DOHH2 (cell line): Measurements from ENCODE around the gene GK2.

Source experiments
- H3F3A ChIP-seq: fragments of 200-600 bp; sonication (generic), shearing (Covaris generic); 2 replicates; pipeline ENCODE4 v1.6.0; 2016; ENCODE audit warnings: antibody characterized with exemption, mild to moderate bottlenecking; ENCODE audit not compliant: control insufficient read depth, insufficient read depth
- H3K27ac ChIP-seq: fragments of 200-600 bp; sonication (generic); 2 replicates; pipeline ENCODE4 v1.5.1; 2014; ENCODE audit warnings: low read depth, mild to moderate bottlenecking, low read length, moderate library complexity
- H3K27me3 ChIP-seq: fragments of 200-600 bp; sonication (generic); 2 replicates; pipeline ENCODE4 v1.6.1; 2014; ENCODE audit warnings: mild to moderate bottlenecking, low read length, mixed read lengths; ENCODE audit not compliant: control insufficient read depth
- H3K36me3 ChIP-seq: fragments of 200-600 bp; sonication (generic); 2 replicates; pipeline ENCODE4 v1.6.1; 2014; ENCODE audit warnings: mild to moderate bottlenecking, low read length, moderate library complexity, mixed read lengths; ENCODE audit not compliant: control insufficient read depth
- H3K4me1 ChIP-seq: fragments of 200-600 bp; sonication (generic); 2 replicates; pipeline ENCODE4 v1.6.1; 2014; ENCODE audit warnings: mild to moderate bottlenecking, low read length, mixed read lengths; ENCODE audit not compliant: control insufficient read depth
- H3K4me2 ChIP-seq: fragments of 200-600 bp; sonication (generic); 2 replicates; pipeline ENCODE4 v1.6.0; 2014; ENCODE audit warnings: mild to moderate bottlenecking, low read length, moderate library complexity
- H3K4me3 ChIP-seq: fragments of 200-600 bp; sonication (generic); 2 replicates; pipeline ENCODE4 v1.5.1; 2014; ENCODE audit warnings: mild to moderate bottlenecking, low read length, mixed read lengths
- H3K79me2 ChIP-seq: fragments of 200-600 bp; sonication (generic); 2 replicates; pipeline ENCODE4 v1.6.1; 2014; ENCODE audit warnings: mild to moderate bottlenecking, low read length, mixed read lengths; ENCODE audit not compliant: control insufficient read depth
- H3K9me2 ChIP-seq: fragments of 200-600 bp; sonication (generic); replicated peaks from 2 replicates; pipeline ENCODE4 v1.6.1; 2014; ENCODE audit warnings: mild to moderate bottlenecking, low read length, mixed read lengths; ENCODE audit not compliant: control insufficient read depth
- H3K9me3 ChIP-seq: fragments of 200-600 bp; sonication (generic); 2 replicates; pipeline ENCODE4 v1.6.1; 2014; ENCODE audit warnings: antibody characterized with exemption, low read length, mixed read lengths; ENCODE audit not compliant: control insufficient read depth, insufficient read depth
- H4K20me1 ChIP-seq: fragments of 200-600 bp; sonication (generic); 2 replicates; pipeline ENCODE4 v1.6.0; 2014; ENCODE audit warnings: low read depth, mild to moderate bottlenecking, antibody characterized with exemption, low read length, moderate library complexity; ENCODE audit not compliant: control insufficient read depth, insufficient read depth
- CTCF ChIP-seq: fragments of 200-600 bp; sonication (generic); IDR thresholded peaks from one replicate; pipeline ENCODE4 v1.5.1; 2014; ENCODE audit warnings: antibody characterized with exemption, mild to moderate bottlenecking, low read depth, low read length; ENCODE audit not compliant: poor library complexity, severe bottlenecking
- EZH2phosphoT487 ChIP-seq: fragments of 200-600 bp; sonication (generic); IDR thresholded peaks from 2 replicates; pipeline ENCODE4 v1.6.1; 2017; ENCODE audit warnings: borderline replicate concordance, mild to moderate bottlenecking, antibody characterized with exemption, low read length, moderate library complexity, mixed read lengths

GK2 gene

GRCh38 chr4:79357365-79357764 lies 50.7 kb downstream of the GK2 start:
- no peaks in the 10 kb centered on the region for H3F3A ChIP-seq
- H3K36me3 ChIP-seq, result no peaks in the 10 kb centered on the region
- H3K27me3 ChIP-seq, result no peaks in the 10 kb centered on the region
- no peaks in the 10 kb centered on the region for H4K20me1 ChIP-seq
- H3K9me3 ChIP-seq, result no peaks in the 10 kb centered on the region
- H3K4me3 ChIP-seq, result no peak overlapping the region
- H3K9me2 ChIP-seq, result no peaks in the 10 kb centered on the region
- no peaks in the 10 kb centered on the region for H3K4me1 ChIP-seq
- TF ChIP-seq EZH2phosphoT487 (no peak), CTCF (no peak)
- H3K27ac ChIP-seq, result no peak overlapping the region
- no peaks in the 10 kb centered on the region for H3K79me2 ChIP-seq
- no peak overlapping the region for H3K4me2 ChIP-seq
